Mucosa of gallbladder (tissue), 1 donor: Measurements from ENCODE around the gene TNNC1. TPM values are rescaled to one million over a fixed set of nuclear protein-coding genes. Genes with fewer than 3 reads are reported as not detected.

Source experiments
- DNase-seq: peaks from one replicate; pipeline ENCODE4 v3.0.0-alpha.2; 2020; ENCODE audit warnings: low spot score
- total RNA-seq: library from RNA; stranded (reverse); gene quantifications from one replicate; pipeline ENCODE4 v1.2.1, GENCODE V29; 2021
- donor health status: DM: no; HTN: no; CAD: no.

TNNC1 gene
- total RNA-seq, 1 donor from 2014 or later, result 0.81 TPM

GRCh38 chr3:52432225-52432624 is 21.6 kb downstream of the TNNC1 start:
- no peak for DNase-seq

GRCh38 chr3:52431459-52432223 is 22.2 kb downstream of the TNNC1 start:
- DNase-seq, result no peak

GRCh38 chr3:52430416-52430810 is 23.4 kb downstream of the TNNC1 start:
- DNase-seq, result no peak

GRCh38 chr3:52429779-52430415 is 23.9 kb downstream of the TNNC1 start:
- DNase-seq, result no peak

- DNase-seq, result no peak
These were observed 24.8 kb downstream of the TNNC1 start for GRCh38 chr3:52429031-52429430.

- DNase-seq, result peak; percentile 71
These were observed 25.5 kb downstream of the TNNC1 start for GRCh38 chr3:52428151-52429005.

- no peak for DNase-seq
These were observed 30.7 kb downstream of the TNNC1 start for GRCh38 chr3:52423173-52423572.

- DNase-seq, result no peak
These were observed 31.2 kb downstream of the TNNC1 start for GRCh38 chr3:52422669-52423068.

GRCh38 chr3:52420388-52420787 is 33.5 kb downstream of the TNNC1 start:
- DNase-seq, result no peak

- no peak for DNase-seq
These were observed 38.0 kb downstream of the TNNC1 start for GRCh38 chr3:52415800-52416199.

GRCh38 chr3:52408466-52408865 is 45.4 kb downstream of the TNNC1 start:
- DNase-seq, result no peak

- DNase-seq, result no peak
These were observed 46.1 kb downstream of the TNNC1 start for GRCh38 chr3:52407779-52408178.

GRCh38 chr3:52406791-52407510 is 46.9 kb downstream of the TNNC1 start:
- no peak for DNase-seq

- no peak for DNase-seq
These were observed 47.6 kb downstream of the TNNC1 start for GRCh38 chr3:52406231-52406661.

- no peak for DNase-seq
These were observed 48.2 kb downstream of the TNNC1 start for GRCh38 chr3:52405601-52406110.

- no peak for DNase-seq
These were observed 48.8 kb downstream of the TNNC1 start for GRCh38 chr3:52405066-52405465.

- DNase-seq, result no peak
These were observed 49.5 kb downstream of the TNNC1 start for GRCh38 chr3:52404391-52404790.

- DNase-seq, result no peak
These were observed 49.9 kb downstream of the TNNC1 start for GRCh38 chr3:52403955-52404354.

GRCh38 chr3:52403271-52403841 is 50.5 kb downstream of the TNNC1 start:
- DNase-seq, result no peak

GRCh38 chr3:52402706-52403270 is 51.1 kb downstream of the TNNC1 start:
- DNase-seq, result no peak

GRCh38 chr3:52402101-52402521 is 51.7 kb downstream of the TNNC1 start:
- DNase-seq, result no peak
